ENCODE measurements around the gene MICB.
"Not testable (repeated sequence)": the region's sequence is repeated elsewhere in the genome, so short reads cannot be mapped to it uniquely, and the experiment has no call there.

DNA sequence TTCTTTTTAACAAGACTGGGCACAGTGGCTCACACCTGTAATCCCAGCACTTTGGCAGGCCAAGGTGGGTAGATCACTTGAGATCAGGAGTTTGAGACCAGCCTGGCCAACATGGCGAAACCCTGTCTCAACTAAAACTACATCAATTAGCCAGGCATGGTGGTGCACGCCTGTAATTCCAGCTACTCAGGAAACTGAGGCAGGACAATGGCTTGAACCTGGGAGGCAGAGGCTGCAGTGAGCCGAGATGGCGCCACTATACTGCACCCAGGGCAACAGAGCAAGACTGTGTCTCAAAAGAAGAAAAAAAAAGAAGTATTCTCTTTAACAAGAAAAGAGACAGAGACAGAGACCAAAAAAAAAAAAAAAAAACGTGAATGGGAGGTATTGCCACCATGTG lies 38.1 kb upstream of the MICB start:
- TF ChIP-seq, protein P1, sequence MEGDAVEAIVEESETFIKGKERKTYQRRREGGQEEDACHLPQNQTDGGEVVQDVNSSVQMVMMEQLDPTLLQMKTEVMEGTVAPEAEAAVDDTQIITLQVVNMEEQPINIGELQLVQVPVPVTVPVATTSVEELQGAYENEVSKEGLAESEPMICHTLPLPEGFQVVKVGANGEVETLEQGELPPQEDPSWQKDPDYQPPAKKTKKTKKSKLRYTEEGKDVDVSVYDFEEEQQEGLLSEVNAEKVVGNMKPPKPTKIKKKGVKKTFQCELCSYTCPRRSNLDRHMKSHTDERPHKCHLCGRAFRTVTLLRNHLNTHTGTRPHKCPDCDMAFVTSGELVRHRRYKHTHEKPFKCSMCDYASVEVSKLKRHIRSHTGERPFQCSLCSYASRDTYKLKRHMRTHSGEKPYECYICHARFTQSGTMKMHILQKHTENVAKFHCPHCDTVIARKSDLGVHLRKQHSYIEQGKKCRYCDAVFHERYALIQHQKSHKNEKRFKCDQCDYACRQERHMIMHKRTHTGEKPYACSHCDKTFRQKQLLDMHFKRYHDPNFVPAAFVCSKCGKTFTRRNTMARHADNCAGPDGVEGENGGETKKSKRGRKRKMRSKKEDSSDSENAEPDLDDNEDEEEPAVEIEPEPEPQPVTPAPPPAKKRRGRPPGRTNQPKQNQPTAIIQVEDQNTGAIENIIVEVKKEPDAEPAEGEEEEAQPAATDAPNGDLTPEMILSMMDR (IDR thresholded peaks at IDR 0.05): not testable (repeated sequence)
- TF ChIP-seq POLR2A (IDR thresholded peaks at IDR 0.05): not testable (repeated sequence)
